ENCODE data around the gene AP2B1.

The AP2B1 gene

GRCh38 chr17:35752945-35753764 is 166.0 kb downstream of the AP2B1 start, which contains the start of gene GAS2L2:
GAS2L2 (minus strand) TSS chr17:35753239; CDS start chr17:35752850, 389 bp downstream.
- no peak within 1 kb of the TSS for H3K4me3 ChIP-seq (ENCODE audit: low read depth, low read length)
- DNase-seq (ENCODE audit: low read depth): peak; percentile 30

GRCh38 chr17:35757243-35757642 is 170.1 kb downstream of the AP2B1 start:
- no peak for DNase-seq (ENCODE audit: low read depth)
- TF ChIP-seq CTCF (conservative IDR thresholded peaks at IDR 0.05; ENCODE audit: low read depth, low read length): no peak

More at GRCh38 chr17:35752945-35753764, 166.0 kb downstream of the AP2B1 start, which contains the start of gene GAS2L2:
- no peak for TF ChIP-seq CTCF (conservative IDR thresholded peaks at IDR 0.05; ENCODE audit: low read depth, low read length)

GRCh38 chr17:35760587-35760986 is 173.5 kb downstream of the AP2B1 start, which contains the start of gene C17orf50:
C17orf50 (plus strand) TSS chr17:35760887; CDS start chr17:35760942, 55 bp downstream.
- H3K4me3 ChIP-seq (ENCODE audit: low read depth, low read length): no peak within 1 kb of the TSS
- DNase-seq (ENCODE audit: low read depth): no peak
- no peak for TF ChIP-seq CTCF (conservative IDR thresholded peaks at IDR 0.05; ENCODE audit: low read depth, low read length)

More at GRCh38 chr17:35757243-35757642, 170.1 kb downstream of the AP2B1 start:
- H3K4me3 ChIP-seq (ENCODE audit: low read depth, low read length): no peak overlapping the region

- DNase-seq (ENCODE audit: low read depth): no peak
- no peak for TF ChIP-seq CTCF (conservative IDR thresholded peaks at IDR 0.05; ENCODE audit: low read depth, low read length)
- no peak overlapping the region for H3K4me3 ChIP-seq (ENCODE audit: low read depth, low read length)
These were observed 174.5 kb downstream of the AP2B1 start for GRCh38 chr17:35761601-35762000.

GRCh38 chr17:35763767-35764122 is 176.6 kb downstream of the AP2B1 start:
- H3K4me3 ChIP-seq (ENCODE audit: low read depth, low read length): peak overlapping the region; percentile 49
- TF ChIP-seq CTCF (conservative IDR thresholded peaks at IDR 0.05; ENCODE audit: low read depth, low read length): no peak
- DNase-seq (ENCODE audit: low read depth): no peak

GRCh38 chr17:35764123-35764991 is 177.2 kb downstream of the AP2B1 start:
- TF ChIP-seq CTCF (conservative IDR thresholded peaks at IDR 0.05; ENCODE audit: low read depth, low read length): peak; percentile 74
- peak; percentile 84 for DNase-seq (ENCODE audit: low read depth)
- peak overlapping the region; percentile 49 for H3K4me3 ChIP-seq (ENCODE audit: low read depth, low read length)

All from choroid plexus epithelial cell (primary cell).